Activated B cell treated with CpG ODN at 0.5 μM for 24 hours (primary cell): ENCODE measurements around the gene GNPNAT1. TPM values are rescaled to one million over a fixed set of nuclear protein-coding genes. Genes with fewer than 3 reads are reported as not detected.

ENCODE experiments used
- ATAC-seq: fragments of 200-7000 bp; cut with Tn5 transposase; one replicate; pipeline ENCODE4 v1.10.0; 2021; ENCODE audit warnings: low read depth, mild to moderate bottlenecking, moderate library complexity
- CTCF ChIA-PET: fragments of 350-600 bp; sonication (Branson Sonifier 250); formaldehyde crosslinking; loops from one replicate; lab custom pipeline; 2021; ENCODE audit warnings: antibody characterized with exemption; lab: Charles Lee
- POLR2A ChIA-PET: fragments of 350-600 bp; sonication (Branson Sonifier 250); formaldehyde crosslinking; loops from one replicate; lab custom pipeline; 2021; ENCODE audit warnings: antibody characterized with exemption; lab: Charles Lee
- DNase-seq: peaks from one replicate; pipeline ENCODE4 v3.0.0; 2022
- H3K27ac Mint-ChIP-seq: one replicate; pipeline ENCODE4 v1.8.0; 2020; ENCODE audit warnings: mixed read lengths
- H3K27me3 Mint-ChIP-seq: one replicate; pipeline ENCODE4 v1.8.0; 2021; ENCODE audit warnings: mixed read lengths
- H3K36me3 Mint-ChIP-seq: one replicate; pipeline ENCODE4 v1.8.0; 2021; ENCODE audit warnings: low read depth, mixed read lengths
- H3K4me1 Mint-ChIP-seq: one replicate; pipeline ENCODE4 v1.8.0; 2021; ENCODE audit warnings: mixed read lengths
- H3K4me3 Mint-ChIP-seq: one replicate; pipeline ENCODE4 v1.8.0; 2020; ENCODE audit warnings: mild to moderate bottlenecking, mixed read lengths
- H3K9me3 Mint-ChIP-seq: one replicate; pipeline ENCODE4 v1.8.0; 2020; ENCODE audit warnings: mixed read lengths
- intact Hi-C: fragments of 100-400 bp; cut with micrococcal nuclease; formaldehyde crosslinking; loops from one replicate; pipeline ENCODE4 v1.15.1; 2024
- total RNA-seq: library from RNA; stranded (reverse); gene quantifications from 2 replicates; pipeline ENCODE4 v1.2.3, GENCODE V29; 2022
- TF ChIP-seq, protein P1 (sequence below): fragments of 200-600 bp; IDR thresholded peaks from one replicate; pipeline ENCODE4 v1.8.0; 2022; ENCODE audit warnings: antibody characterized with exemption, mild to moderate bottlenecking

Gene GNPNAT1
- total RNA-seq, 1 donor from 2014 or later, result 9.7 TPM

DNA sequence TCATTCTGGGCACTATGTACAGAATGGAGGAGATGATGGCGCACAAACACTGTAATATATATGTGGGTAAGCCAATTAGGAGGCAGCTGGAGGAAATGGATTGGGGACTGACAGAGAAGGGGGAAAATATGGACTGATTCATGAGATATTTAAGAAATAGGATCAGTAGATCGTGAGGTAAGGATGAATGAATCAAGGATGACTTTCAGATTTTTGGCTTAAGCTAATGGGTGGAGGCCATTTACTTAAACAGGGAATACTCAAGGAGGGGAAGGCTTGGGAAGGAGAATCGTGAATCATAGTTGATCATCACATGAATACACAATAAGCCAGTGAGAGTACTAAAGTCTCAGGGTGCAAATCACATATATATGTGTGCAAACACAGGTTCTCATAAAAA lies 11.2 kb upstream of the GNPNAT1 start:
- TF ChIP-seq, protein P1, sequence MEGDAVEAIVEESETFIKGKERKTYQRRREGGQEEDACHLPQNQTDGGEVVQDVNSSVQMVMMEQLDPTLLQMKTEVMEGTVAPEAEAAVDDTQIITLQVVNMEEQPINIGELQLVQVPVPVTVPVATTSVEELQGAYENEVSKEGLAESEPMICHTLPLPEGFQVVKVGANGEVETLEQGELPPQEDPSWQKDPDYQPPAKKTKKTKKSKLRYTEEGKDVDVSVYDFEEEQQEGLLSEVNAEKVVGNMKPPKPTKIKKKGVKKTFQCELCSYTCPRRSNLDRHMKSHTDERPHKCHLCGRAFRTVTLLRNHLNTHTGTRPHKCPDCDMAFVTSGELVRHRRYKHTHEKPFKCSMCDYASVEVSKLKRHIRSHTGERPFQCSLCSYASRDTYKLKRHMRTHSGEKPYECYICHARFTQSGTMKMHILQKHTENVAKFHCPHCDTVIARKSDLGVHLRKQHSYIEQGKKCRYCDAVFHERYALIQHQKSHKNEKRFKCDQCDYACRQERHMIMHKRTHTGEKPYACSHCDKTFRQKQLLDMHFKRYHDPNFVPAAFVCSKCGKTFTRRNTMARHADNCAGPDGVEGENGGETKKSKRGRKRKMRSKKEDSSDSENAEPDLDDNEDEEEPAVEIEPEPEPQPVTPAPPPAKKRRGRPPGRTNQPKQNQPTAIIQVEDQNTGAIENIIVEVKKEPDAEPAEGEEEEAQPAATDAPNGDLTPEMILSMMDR, result no peak
- ATAC-seq, result no peak
- Mint-ChIP-seq H3K4me3 (no peak overlapping the region), H3K9me3 (no peaks in the 10 kb centered on the region), H3K27me3 (no peaks in the 10 kb centered on the region), H3K36me3 (no peaks in the 10 kb centered on the region), H3K27ac (no peak overlapping the region), H3K4me1 (peaks cover 8% of the 10 kb centered on the region)
- intact Hi-C loops, result no loop called here
- CTCF ChIA-PET, result no interaction called here
- POLR2A ChIA-PET, result no interaction called here
- no peak for DNase-seq

DNA sequence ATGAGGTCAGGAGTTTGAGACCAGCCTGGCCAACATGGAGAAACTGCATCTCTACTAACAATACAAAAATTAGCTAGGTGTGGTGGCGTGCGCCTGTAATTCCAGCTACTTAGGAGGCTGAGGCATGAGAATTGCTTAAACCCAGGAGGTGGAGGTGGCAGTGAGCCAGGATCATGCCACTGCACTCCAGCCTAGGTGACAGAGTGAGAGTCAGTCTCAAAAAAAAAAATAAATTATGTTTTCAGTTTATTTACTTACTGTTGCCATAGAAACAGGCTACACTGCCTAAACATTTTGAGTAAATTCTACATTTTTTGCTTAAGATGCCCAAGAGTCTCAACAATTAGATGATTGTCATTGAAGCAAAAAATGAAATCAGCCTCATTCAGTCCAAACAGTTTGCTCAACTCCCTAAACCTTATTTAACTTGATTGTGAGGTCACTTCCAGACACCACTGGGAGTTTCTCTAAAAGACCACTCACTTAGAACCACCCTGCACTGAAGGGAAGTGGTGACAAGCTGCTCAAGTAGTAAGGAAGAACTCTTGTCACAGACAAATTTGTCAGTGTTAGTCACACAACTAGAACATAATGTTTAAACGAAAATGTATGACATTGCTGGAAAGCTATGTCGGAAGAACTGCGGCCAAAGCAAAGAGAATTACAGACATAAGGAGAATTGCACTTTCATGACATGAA lies 9.8 kb upstream of the GNPNAT1 start:
- H3K9me3 Mint-ChIP-seq, result no peaks in the 10 kb centered on the region
- DNase-seq, result no peak
- peak; percentile 40 for ATAC-seq

DNA sequence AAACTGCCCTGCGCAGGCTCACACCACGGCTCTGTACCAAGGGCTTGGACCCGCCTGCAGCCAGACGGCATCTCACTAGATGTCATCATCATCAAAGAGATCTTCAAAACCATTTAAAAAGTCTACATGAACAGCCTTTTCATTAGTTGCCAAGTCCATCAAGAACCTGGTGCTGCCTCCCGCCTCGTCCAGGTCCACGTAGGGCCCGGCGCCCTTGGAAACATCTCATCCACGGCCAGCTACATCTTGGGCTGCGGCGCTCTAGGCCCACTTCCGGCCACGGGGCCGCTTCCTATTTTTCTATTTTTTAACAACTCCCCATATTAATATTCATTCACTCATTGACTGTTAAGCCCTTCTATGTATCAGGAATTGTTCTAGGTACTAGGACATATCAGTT lies 7.4 kb upstream of the GNPNAT1 start:
- TF ChIP-seq, protein P1, result no peak
- H3K4me3 Mint-ChIP-seq, result no peak overlapping the region
- ATAC-seq (no peak), DNase-seq (no peak)
- no peaks in the 10 kb centered on the region for H3K36me3 Mint-ChIP-seq
- ChIA-PET CTCF (no interaction called here), POLR2A (no interaction called here)
- H3K27me3 Mint-ChIP-seq, result no peaks in the 10 kb centered on the region
- no peak overlapping the region for H3K27ac Mint-ChIP-seq
- H3K9me3 Mint-ChIP-seq, result no peaks in the 10 kb centered on the region
- peaks cover 10% of the 10 kb centered on the region for H3K4me1 Mint-ChIP-seq
- intact Hi-C loops, result loop anchor here (10.0 kb wide), 1 partner anchor 1554 kb away; the partner anchor contains the start of gene TMX1

More for the DNA sequence above, 9.8 kb upstream of the GNPNAT1 start:
- Mint-ChIP-seq H3K36me3 (no peaks in the 10 kb centered on the region), H3K27ac (no peak overlapping the region), H3K4me3 (no peak overlapping the region), H3K4me1 (peaks cover 10% of the 10 kb centered on the region), H3K27me3 (no peaks in the 10 kb centered on the region)
- POLR2A ChIA-PET, result no interaction called here
- intact Hi-C loops, result no loop called here
- CTCF ChIA-PET, result no interaction called here
- TF ChIP-seq, protein P1, result no peak

DNA sequence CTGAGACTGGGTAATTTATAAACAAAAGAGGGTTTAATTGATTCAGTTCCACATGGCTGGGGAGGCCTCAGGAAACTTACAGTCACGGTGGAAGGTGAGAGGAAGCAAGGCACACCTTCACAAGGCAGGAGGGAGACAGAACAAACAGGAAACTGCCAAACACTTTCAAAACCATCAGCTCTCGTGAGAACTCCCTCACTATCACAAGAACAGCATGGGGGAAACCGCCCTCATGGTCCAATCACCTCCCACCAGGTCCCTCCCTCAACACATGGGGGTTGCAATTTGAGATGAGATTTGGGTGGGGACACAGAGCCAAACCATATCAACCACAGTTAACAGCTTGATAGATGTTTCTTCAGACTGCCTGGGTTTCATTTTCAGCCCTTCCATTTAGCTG lies 6.2 kb upstream of the GNPNAT1 start:
- no peak for DNase-seq
- TF ChIP-seq, protein P1, result no peak
- ATAC-seq, result no peak
- Mint-ChIP-seq H3K27me3 (no peaks in the 10 kb centered on the region), H3K27ac (no peak overlapping the region), H3K9me3 (no peaks in the 10 kb centered on the region), H3K36me3 (no peaks in the 10 kb centered on the region), H3K4me3 (no peak overlapping the region), H3K4me1 (peaks cover 10% of the 10 kb centered on the region)
- intact Hi-C loops, result loop anchor here (10.0 kb wide), 1 partner anchor 1553 kb away; the partner anchor contains the start of gene TMX1
- ChIA-PET POLR2A (no interaction called here), CTCF (no interaction called here)

DNA sequence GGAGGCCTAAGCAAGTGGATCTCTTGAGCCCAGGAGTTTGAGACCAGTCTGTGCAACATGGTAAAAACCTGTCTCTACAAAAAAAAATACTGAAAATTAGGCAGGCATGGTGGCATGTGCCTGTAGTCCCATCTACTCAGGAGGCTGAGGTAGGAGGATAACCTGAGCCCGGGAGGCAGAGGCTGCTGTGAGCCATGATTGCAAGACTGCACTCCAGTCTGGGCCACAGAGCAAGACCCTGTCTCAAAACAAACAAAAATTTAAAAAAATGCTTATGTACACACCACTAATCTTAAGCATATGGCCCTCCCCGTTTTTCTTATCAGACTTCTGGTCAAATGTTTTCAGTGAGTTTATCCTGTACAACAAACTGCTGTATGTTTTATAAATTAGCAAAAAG lies 1.7 kb upstream of the GNPNAT1 start:
- H3K27me3 Mint-ChIP-seq, result no peaks in the 10 kb centered on the region
- H3K4me3 Mint-ChIP-seq, result no peak overlapping the region
- ATAC-seq, result no peak
- TF ChIP-seq, protein P1, result no peak
- no peak for DNase-seq
- CTCF ChIA-PET, result no interaction called here
- no peak overlapping the region for H3K27ac Mint-ChIP-seq
- peaks cover 31% of the 10 kb centered on the region for H3K4me1 Mint-ChIP-seq
- POLR2A ChIA-PET, result no interaction called here
- intact Hi-C loops, result loop anchor here (5.0 to 10.0 kb wide), 3 partner anchors 481 to 1714 kb away; partner anchors contain the start of genes CGRRF1, PTGER2 and TMX1
- H3K9me3 Mint-ChIP-seq, result no peaks in the 10 kb centered on the region
- H3K36me3 Mint-ChIP-seq, result peaks cover 4% of the 10 kb centered on the region
